ENCODE measurements around the gene POMP. TPM values are rescaled to one million over a fixed set of nuclear protein-coding genes. Genes with fewer than 3 reads are reported as not detected.

POMP gene
- total RNA-seq, 1 donor from 2014 or later = 112 TPM

GRCh38 chr13:28719227-28720055, 60.5 kb downstream of the POMP start:
- intact Hi-C loops (cut with DNase I) = no loop called here
- ATAC-seq (ENCODE audit: poor library complexity) = no peak
- no peak for DNase-seq

GRCh38 chr13:28723806-28724205, 64.9 kb downstream of the POMP start:
- no peak for DNase-seq
- ATAC-seq (ENCODE audit: poor library complexity) = no peak
- intact Hi-C loops (cut with DNase I) = no loop called here

- DNase-seq (no peak), ATAC-seq (ENCODE audit: poor library complexity) (no peak)
- intact Hi-C loops (cut with DNase I) = no loop called here
These were observed 66.2 kb downstream of the POMP start for GRCh38 chr13:28725046-28725610.

Other genes with a start within 250 kb of the POMP start
- gene FLT1, start 164.0 kb upstream of the POMP start, total RNA-seq = 42.0 TPM
- 16.2 TPM for gene SLC46A3, start 59.8 kb downstream of the POMP start, total RNA-seq
- gene MTUS2, start 161.2 kb downstream of the POMP start, total RNA-seq = 118 TPM

Measured in Right ventricle myocardium superior (tissue), 1 donor.